ENCODE data around the gene PARP12. TPM values are rescaled to one million over a fixed set of nuclear protein-coding genes. Genes with fewer than 3 reads are reported as not detected.

Gene PARP12
- total RNA-seq, 4 donors from 2014 or later: 17.8 to 21.5 (median 18.5) TPM

GRCh38 chr7:140084142-140084655 lies 21.4 kb upstream of the PARP12 start:
- no peak overlapping the region for H3K4me3 ChIP-seq (ENCODE audit: low read depth, poor library complexity, severe bottlenecking)
- 73 to 84% methylated on average over 4 of the region's 4 CpGs for WGBS, 2 donors
- intact Hi-C loops (cut with DNase I; ENCODE audit: low total_unique reads): loop anchor here (10.0 kb wide), 1 partner anchor 1881 kb away; no protein-coding TSS in a partner anchor
- no peak for DNase-seq (ENCODE audit: low spot score in 2 of 2)
- no peak for TF ChIP-seq CTCF (IDR thresholded peaks at IDR 0.05)
- TF ChIP-seq POLR2A (IDR thresholded peaks at IDR 0.05): no peak

- DNase-seq (ENCODE audit: low spot score in 2 of 2): no peak
- H3K4me3 ChIP-seq (ENCODE audit: low read depth, poor library complexity, severe bottlenecking): no peak overlapping the region
- intact Hi-C loops (cut with DNase I; ENCODE audit: low total_unique reads): loop anchor here (10.0 kb wide), 1 partner anchor 1882 kb away; no protein-coding TSS in a partner anchor
- TF ChIP-seq CTCF (IDR thresholded peaks at IDR 0.05) (no peak), POLR2A (IDR thresholded peaks at IDR 0.05) (no peak)
- 93 to 94% methylated on average over 7 of the region's 7 CpGs for WGBS, 2 donors
Observed at GRCh38 chr7:140082770-140083169, 20.0 kb upstream of the PARP12 start.

GRCh38 chr7:140081774-140082425 lies 19.1 kb upstream of the PARP12 start:
- no peak overlapping the region for H3K4me3 ChIP-seq (ENCODE audit: low read depth, poor library complexity, severe bottlenecking)
- TF ChIP-seq CTCF (IDR thresholded peaks at IDR 0.05) (no peak), POLR2A (IDR thresholded peaks at IDR 0.05) (no peak)
- 89 to 92% methylated on average over 11 of the region's 11 CpGs for WGBS, 2 donors
- DNase-seq (ENCODE audit: low spot score in 2 of 2): no peak
- intact Hi-C loops (cut with DNase I; ENCODE audit: low total_unique reads): loop anchor here (10.0 kb wide), 1 partner anchor 1883 kb away; no protein-coding TSS in a partner anchor

- WGBS, 2 donors: 47 to 57% methylated on average over 7 of the region's 7 CpGs
- intact Hi-C loops (cut with DNase I; ENCODE audit: low total_unique reads): loop anchor here (10.0 kb wide), 1 partner anchor 1884 kb away; no protein-coding TSS in a partner anchor
- TF ChIP-seq POLR2A (IDR thresholded peaks at IDR 0.05): no peak
- no peak for TF ChIP-seq CTCF (IDR thresholded peaks at IDR 0.05)
- H3K4me3 ChIP-seq (ENCODE audit: low read depth, poor library complexity, severe bottlenecking): no peak overlapping the region
- DNase-seq (ENCODE audit: low spot score in 2 of 2): no peak
Observed at GRCh38 chr7:140080919-140081318, 18.2 kb upstream of the PARP12 start.

- intact Hi-C loops (cut with DNase I; ENCODE audit: low total_unique reads): no loop called here
- DNase-seq (ENCODE audit: low spot score in 2 of 2): no peak
- 48 to 65% methylated on average over 6 of the region's 6 CpGs for WGBS, 2 donors
- H3K4me3 ChIP-seq (ENCODE audit: low read depth, poor library complexity, severe bottlenecking): no peak overlapping the region
- no peak for TF ChIP-seq POLR2A (IDR thresholded peaks at IDR 0.05)
- no peak for TF ChIP-seq CTCF (IDR thresholded peaks at IDR 0.05)
Observed at GRCh38 chr7:140079121-140079536, 16.4 kb upstream of the PARP12 start.
